GM11168 (cell line): ENCODE results near the gene OR2T3.
"Not testable (repeated sequence)": the region's sequence is repeated elsewhere in the genome, so short reads cannot be mapped to it uniquely, and the experiment has no call there.

ENCODE experiments used
- in situ Hi-C: fragments of 300-500 bp; cut with MboI; formaldehyde crosslinking; loops from one replicate; pipeline ENCODE4 v1.12.0; 2022; ENCODE audit warnings: low sequenced_read_pairs; ENCODE audit not compliant: unreplicated experiment

Gene OR2T3

DNA sequence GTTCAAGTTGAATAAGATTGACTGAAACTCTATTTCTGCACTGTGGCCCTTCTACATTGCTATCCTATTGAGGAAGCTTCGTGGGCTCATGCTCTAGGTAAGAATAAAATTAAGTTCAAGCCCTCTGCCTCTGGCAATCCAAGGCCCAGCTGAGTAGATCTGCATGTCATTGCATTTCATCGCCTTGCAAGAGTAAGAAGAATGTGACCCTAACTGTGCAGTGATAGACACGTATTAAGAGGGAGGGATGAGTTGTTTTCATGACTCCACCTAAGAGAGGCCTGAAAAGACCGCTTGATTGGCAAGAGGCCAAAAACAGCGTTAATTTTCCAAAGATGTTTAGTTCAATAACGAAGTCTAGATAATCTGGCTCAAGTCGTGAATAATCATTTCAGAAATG is 14.0 kb upstream of the OR2T3 start:
- in situ Hi-C loops, result not testable (repeated sequence)

DNA sequence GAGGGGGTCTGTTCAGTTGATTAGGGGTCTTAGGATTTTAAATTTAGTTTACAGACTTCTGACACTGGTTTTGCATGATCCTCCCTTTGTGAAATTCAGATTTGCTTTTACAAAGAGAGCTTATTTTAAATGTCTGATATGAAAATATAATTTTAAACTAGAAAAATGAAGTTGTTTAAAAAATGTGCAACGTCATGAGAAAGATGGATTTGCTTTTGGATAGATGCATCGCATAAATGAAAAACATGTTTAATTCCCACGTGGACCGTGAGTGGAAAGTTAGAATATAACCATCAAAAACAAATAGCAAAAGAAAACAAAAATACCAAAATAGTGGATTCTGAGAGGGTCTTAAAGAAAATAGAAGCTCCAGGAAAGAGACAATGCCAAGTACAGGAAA is 2.0 kb upstream of the OR2T3 start:
- in situ Hi-C loops, result no loop called here

DNA sequence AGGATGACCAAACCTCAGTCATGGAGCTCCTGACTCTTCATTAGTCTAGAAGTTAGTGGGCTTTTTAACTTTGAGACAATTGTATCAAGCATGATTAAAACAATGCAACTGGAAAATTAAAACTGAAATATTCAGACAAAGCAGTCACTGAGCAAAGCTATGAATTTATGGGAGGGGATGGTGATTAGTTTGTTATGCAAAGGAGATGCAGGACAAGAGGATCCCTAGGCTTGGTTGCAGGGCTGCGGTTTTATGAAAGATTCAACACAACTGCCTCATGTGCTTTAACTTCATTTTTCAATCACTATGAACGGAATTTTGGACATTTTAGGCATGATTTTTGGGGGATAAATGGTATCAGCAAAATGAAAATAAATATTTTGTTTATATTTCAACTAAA is 1.0 kb upstream of the OR2T3 start:
- in situ Hi-C loops, result not testable (repeated sequence)

DNA sequence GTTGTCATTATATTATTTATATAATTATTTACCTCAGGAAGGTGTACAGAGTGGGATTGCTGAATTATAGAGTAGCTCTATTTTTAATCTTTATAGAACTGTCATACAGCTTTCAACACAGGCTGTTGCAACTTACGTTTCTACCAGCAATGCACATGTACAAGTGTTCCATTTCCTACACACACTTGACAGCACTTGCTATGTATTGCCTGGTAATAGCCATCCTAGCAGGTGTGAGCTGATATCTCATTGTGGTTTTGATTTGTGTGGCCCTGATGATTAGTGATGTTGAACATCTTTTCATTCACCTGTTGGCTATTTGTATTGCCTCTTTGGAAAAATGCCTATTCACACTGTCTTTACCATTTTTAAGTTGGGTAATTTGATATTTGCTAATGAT is 2.5 kb downstream of the OR2T3 start:
- in situ Hi-C loops, result loop anchor here (5.0 kb wide), 1 partner anchor 97 kb away; the partner anchor contains the start of gene OR2T34

DNA sequence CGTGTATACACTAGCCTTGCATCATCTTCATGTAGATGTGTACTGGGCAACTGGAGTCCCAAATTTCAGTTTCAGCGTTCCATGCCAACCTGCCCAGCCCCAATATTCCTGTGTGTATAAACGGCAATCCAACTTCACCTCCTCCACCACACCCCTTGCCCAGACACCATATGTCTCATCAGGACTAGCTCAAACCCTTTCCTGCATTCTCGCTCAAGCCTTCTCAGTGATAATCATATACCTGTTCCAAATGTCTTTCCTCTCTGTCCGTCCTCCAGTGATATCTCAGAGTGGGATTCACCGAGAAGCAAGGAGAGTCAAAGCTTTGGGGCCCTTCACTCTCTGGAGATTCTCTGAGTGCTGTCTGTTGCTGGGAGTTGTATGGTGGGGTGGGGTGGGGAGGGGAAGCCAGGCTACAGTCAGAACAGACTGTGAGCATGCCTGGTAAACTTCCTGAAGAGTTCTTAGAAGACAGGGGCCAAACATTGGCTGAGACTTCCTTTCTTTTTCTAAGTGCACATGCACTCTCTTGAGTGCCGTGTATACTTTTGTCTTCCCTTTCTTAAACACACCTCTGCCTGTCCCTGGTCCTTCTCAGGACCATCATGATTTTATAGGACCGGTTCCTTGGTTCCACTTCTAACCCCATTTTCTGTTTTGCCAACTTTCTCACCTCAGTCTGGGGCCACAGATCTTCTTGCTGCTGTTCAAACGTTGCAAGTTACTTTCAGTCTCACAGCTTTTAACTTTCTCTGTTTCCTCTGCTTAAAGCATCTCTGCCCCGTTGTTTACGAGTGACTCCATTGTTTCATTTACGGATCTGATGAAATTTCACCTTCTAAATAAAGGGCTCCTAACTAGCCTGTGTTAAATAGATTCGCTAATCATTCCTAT is 8.8 kb downstream of the OR2T3 start:
- in situ Hi-C loops, result not testable (repeated sequence)

DNA sequence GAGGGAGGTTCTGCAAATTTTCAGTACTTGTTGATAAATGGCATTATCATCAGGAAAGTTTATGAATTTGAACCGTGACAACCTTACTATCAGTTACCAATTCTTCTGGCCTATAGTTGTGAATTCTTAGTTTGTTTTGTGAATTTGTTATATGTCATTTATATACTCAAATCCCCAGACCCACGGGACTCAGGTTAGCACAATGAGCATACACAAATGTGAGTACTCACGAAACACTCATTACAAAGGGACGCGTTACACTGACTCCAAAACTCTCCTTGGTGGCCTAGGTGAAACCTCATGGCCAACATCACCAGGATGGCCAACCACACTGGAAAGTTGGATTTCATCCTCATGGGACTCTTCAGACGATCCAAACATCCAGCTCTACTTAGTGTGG is 15.1 kb downstream of the OR2T3 start, which contains the start of gene OR2T5:
Gene OR2T5 (plus strand): TSS at position 301 of the 400 bp plus-strand sequence. CDS start 0 bp downstream, at position 301.
- in situ Hi-C loops, result not testable (repeated sequence)

DNA sequence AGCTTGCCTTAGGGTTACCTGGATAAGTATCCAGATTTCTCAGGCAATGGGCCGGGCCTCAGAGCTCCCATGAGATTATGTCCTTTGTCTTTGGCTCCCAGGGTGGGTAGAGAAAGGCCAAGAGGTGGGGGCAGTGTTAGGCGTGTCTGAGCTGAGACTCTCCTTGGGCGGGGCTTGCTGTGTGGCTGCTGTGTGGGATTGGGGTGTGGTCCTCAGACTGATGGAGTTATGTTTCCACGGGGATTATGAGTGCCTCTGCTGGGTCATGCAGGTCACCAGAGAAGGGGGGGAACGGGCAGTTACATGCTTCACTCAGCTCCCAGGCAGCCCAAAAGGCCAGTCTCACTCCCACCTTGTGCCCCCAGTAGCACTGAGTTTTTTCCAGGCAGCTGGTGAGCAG is 23.5 kb downstream of the OR2T3 start:
- in situ Hi-C loops, result not testable (repeated sequence)

DNA sequence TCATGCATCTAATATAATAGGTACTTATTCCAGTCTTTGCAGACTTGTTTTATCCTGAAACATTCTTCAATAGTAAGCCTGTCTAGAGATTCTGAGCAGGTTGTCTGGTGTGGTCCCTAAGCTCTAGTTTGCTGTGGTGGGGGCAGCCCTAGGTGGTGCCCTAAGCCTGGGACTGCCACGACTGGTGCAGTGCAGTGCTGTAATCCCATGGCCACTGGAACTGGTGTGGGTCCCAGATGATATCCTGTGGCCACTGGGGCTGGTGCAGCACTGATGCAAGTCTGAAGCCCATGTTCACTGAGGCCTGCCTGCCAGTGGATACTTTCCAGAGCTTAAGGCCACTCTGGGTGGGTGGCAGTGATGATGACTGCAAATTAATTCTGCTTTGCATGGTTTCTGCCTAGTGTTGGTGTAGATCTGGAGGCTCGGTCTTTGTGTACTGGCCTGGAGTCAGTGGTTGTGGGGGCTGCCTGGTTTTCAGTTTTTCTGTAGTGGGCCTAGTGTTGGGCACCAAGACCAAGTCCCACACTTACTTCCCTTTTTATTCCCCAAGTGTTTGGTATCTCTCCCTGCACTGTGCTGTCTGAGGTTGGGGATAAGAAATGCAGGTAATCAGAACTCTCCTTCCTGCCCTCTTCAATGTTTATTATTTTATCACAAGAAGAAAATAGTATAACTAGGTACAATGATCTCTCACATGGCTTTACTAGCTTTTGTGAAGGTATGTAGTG is 27.3 kb downstream of the OR2T3 start:
- in situ Hi-C loops, result loop anchor here (5.0 kb wide), 1 partner anchor 47 kb away; no protein-coding TSS in a partner anchor

DNA sequence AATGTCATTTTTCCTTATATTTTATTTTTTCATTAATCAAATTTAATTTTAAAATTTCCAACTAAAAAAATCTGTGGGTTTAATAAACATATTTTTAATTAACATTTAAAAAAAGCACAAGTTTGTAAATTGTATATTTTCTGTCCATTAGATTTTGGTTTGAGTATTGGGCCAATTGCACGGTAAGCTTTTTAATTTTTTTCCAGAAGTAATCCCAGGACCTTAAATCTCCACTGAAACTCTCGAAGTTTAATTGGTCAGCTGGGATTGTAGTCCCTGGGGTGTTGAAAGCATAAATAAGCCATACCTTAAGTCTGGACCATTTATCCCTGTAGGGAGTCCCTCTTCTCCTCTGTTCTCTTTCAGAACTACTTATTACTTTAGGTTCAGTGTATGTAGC is 34.6 kb downstream of the OR2T3 start, which contains the start of gene OR2G6:
Gene OR2G6 (plus strand): TSS at position 301 of the 400 bp plus-strand sequence. CDS start 13,574 bp downstream, outside the sequence.
- in situ Hi-C loops, result not testable (repeated sequence)

DNA sequence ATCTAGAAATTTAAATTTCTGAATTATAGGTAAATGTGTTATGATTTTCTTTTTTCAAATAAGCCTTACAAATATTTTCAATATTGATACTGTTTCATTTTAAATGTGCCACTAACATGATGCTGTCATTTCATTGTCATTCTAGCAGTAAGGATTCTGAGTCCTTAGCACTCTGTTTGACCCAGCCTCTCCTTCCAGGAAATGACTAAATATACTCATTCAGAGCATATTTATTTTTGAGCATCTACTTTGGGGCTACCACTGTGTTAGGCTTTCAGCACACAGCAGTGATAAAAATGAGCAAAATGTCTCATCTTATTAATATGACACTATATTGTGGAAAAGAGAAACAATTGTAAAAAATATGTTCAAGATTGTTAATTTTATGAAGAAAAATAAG is 37.1 kb downstream of the OR2T3 start:
- in situ Hi-C loops, result not testable (repeated sequence)

DNA sequence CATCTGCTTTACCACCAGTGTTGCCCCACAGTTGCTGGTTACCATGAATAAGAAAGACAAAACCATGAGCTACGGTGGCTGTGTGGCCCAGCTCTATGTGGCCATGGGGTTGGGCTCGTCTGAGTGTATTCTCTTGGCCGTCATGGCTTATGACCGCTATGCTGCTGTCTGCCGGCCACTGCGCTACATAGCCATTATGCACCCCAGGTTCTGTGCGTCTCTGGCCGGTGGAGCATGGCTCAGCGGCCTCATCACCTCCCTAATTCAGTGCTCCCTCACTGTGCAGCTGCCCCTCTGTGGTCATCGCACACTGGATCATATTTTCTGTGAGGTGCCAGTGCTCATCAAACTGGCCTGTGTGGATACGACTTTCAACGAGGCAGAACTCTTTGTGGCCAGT is 48.7 kb downstream of the OR2T3 start:
- in situ Hi-C loops, result no loop called here
